ENCODE results near the gene PMP22. TPM values are rescaled to one million over a fixed set of nuclear protein-coding genes. Genes with fewer than 3 reads are reported as not detected.

Gene PMP22
- total RNA-seq, 2 donors from 2014 or later = not detected

- Mint-ChIP-seq H3K27ac (no peak overlapping the region), H3K9me3 (no peaks in the 10 kb centered on the region)
- ATAC-seq (replicated peaks in 1 of 2) = no peak
These were observed 24.4 kb upstream of the PMP22 start for GRCh38 chr17:15289285-15290183.

GRCh38 chr17:15288859-15289258, 23.7 kb upstream of the PMP22 start:
- no peaks in the 10 kb centered on the region for H3K36me3 Mint-ChIP-seq (ENCODE audit: insufficient read depth in 2 of 2)
- peaks cover 37% of the 10 kb centered on the region for H3K27me3 Mint-ChIP-seq (ENCODE audit: low read depth)
- no peaks in the 10 kb centered on the region for H3K4me1 Mint-ChIP-seq (ENCODE audit: low read depth)
- DNase-seq (no peak), ATAC-seq (replicated peaks in 1 of 2) (no peak)
- H3K9me3 Mint-ChIP-seq = no peaks in the 10 kb centered on the region
- no peak overlapping the region for H3K27ac Mint-ChIP-seq
- no peak overlapping the region for H3K4me3 Mint-ChIP-seq

More at GRCh38 chr17:15289285-15290183, 24.4 kb upstream of the PMP22 start:
- Mint-ChIP-seq H3K4me1 (ENCODE audit: low read depth) (no peaks in the 10 kb centered on the region), H3K4me3 (no peak overlapping the region), H3K27me3 (ENCODE audit: low read depth) (peaks cover 37% of the 10 kb centered on the region), H3K36me3 (ENCODE audit: insufficient read depth in 2 of 2) (no peaks in the 10 kb centered on the region)
- no peak for DNase-seq

DNA sequence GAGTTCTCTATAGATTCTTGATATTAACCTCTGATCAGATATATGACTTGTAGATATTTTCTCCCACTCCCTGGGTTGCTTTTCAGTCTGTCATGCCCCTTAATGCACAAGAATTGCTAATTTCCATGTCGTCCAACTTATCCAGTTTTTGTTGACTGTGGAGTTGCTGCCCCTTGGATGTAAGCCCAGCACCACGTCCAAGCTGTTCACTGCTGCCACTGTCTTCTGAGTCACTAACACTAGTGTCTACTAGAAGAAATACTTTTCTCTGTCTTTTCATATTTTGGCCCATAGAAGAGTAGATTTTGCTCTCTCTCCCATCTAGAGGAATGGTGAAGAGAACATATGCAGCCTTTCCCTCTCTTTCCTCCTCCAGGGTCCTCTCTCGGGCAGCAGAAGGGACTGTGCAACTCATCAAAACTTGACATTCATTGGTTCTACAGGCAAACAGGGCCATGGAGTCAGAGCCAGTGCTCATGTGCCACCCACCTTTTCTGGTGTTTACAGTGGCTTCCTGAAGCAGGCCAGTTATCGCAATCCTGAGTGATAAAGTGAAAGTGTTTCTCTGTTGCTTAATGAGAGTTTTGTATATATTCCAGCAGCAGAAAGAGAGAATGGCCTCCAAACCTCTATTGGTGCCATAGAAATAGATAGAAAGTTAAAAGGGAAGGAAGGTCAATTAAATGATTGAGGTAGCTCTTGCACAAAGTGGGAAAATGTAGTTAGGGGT, 22.6 kb upstream of the PMP22 start:
- H3K36me3 Mint-ChIP-seq (ENCODE audit: insufficient read depth in 2 of 2) = peaks cover 3 to 8% of the 10 kb centered on the region in 2 donors
- DNase-seq (no peak), ATAC-seq (replicated peaks in 1 of 2) (no peak)
- H3K27ac Mint-ChIP-seq = no peak overlapping the region
- peaks cover 38% of the 10 kb centered on the region for H3K27me3 Mint-ChIP-seq (ENCODE audit: low read depth)
- H3K4me1 Mint-ChIP-seq (ENCODE audit: low read depth) = no peaks in the 10 kb centered on the region
- no peak overlapping the region for H3K4me3 Mint-ChIP-seq
- peaks cover 0 to 4% of the 10 kb centered on the region in 2 donors for H3K9me3 Mint-ChIP-seq

DNA sequence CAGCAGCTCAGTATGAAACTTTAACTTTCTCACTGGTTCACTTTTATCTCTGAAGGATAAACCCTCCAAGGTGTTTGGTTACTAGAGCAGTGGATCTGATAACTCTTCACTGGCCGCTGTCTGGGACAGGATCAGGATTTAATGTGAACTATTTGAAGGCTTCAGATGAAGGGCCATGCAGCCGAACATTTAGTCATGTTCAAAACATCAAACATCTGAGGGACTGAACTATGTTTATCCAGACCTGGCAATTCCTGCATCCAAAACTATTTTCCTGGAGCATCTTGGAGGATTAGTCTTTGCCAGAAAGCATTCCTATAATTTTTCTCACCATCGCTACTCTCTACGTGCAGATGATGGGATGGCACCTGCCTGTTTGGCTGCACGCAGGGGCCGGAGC, 20.3 kb upstream of the PMP22 start:
- H3K27me3 Mint-ChIP-seq (ENCODE audit: low read depth) = peaks cover 41% of the 10 kb centered on the region
- H3K27ac Mint-ChIP-seq = no peak overlapping the region
- DNase-seq = no peak
- peaks cover 0 to 4% of the 10 kb centered on the region in 2 donors for H3K9me3 Mint-ChIP-seq
- H3K36me3 Mint-ChIP-seq (ENCODE audit: insufficient read depth in 2 of 2) = peaks cover 3 to 10% of the 10 kb centered on the region in 2 donors
- no peak for ATAC-seq (replicated peaks in 1 of 2)
- H3K4me1 Mint-ChIP-seq (ENCODE audit: low read depth) = no peaks in the 10 kb centered on the region
- no peak overlapping the region for H3K4me3 Mint-ChIP-seq

DNA sequence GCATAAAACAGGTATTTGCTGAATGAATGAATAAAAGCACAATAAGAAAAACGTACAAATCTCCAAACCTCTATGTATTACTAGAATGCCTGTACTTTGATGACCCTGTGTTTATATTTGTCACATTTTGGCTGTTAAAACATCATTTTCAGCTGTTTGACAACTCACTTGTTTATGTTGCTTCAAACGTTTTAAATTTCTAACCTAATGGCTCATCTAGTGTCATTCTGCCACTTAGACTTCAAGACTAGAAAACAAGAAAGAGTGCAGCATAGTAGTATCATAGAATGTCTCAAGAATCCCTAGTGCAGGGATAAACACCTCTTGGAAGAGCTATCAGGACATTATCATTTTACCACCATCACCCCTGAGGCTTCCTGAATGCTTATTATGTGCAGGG, 19.4 kb upstream of the PMP22 start:
- no peak overlapping the region for H3K4me3 Mint-ChIP-seq
- peaks cover 0 to 4% of the 10 kb centered on the region in 2 donors for H3K9me3 Mint-ChIP-seq
- no peak for DNase-seq
- H3K27ac Mint-ChIP-seq = no peak overlapping the region
- ATAC-seq (replicated peaks in 1 of 2) = no peak
- H3K36me3 Mint-ChIP-seq (ENCODE audit: insufficient read depth in 2 of 2) = peaks cover 3 to 10% of the 10 kb centered on the region in 2 donors
- H3K27me3 Mint-ChIP-seq (ENCODE audit: low read depth) = peaks cover 41% of the 10 kb centered on the region
- H3K4me1 Mint-ChIP-seq (ENCODE audit: low read depth) = no peaks in the 10 kb centered on the region

DNA sequence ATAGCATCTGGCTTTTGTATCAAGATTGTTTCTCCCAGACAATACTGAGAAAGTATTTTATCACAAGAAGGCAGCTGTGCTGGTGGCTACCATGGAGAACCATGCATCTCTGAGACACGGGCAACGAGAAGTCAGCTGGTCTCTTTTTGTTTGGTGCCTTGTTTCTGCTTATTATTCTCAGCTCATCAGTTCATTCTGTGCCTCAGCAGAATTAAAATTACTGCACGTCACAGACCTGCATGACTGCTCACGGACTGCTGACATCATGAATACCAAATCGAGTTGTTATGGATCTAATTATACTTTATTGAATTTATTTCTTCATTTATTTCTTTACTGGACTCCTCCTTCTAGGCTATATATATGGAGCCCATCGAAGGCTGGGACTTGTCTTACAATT, 19.0 kb upstream of the PMP22 start:
- Mint-ChIP-seq H3K4me3 (no peak overlapping the region), H3K27me3 (ENCODE audit: low read depth) (peaks cover 41% of the 10 kb centered on the region), H3K4me1 (ENCODE audit: low read depth) (no peaks in the 10 kb centered on the region), H3K36me3 (ENCODE audit: insufficient read depth in 2 of 2) (peaks cover 3 to 10% of the 10 kb centered on the region in 2 donors), H3K27ac (no peak overlapping the region), H3K9me3 (peaks cover 0 to 4% of the 10 kb centered on the region in 2 donors)
- ATAC-seq (replicated peaks in 1 of 2) (no peak), DNase-seq (no peak)

DNA sequence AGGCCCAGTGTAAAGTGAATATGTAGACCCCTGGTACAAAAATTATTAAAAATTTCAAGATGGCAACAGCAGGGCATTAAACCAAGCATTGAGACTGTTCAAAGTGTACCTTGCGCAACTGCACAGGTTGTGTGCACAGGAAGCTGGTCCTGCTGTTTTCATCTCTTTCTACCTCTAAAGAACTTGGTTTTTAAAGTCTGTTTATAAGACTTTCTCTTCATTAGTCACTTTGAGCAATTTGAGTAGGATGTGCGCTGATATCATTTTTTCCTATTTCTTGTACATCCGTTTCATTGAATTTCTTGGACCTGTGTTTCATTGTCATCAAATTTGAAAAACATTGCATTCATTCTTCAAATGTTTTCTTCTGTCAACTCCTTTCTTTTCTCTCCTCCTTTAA, 16.8 kb upstream of the PMP22 start:
- Mint-ChIP-seq H3K36me3 (ENCODE audit: insufficient read depth in 2 of 2) (peaks cover 3 to 10% of the 10 kb centered on the region in 2 donors), H3K27me3 (ENCODE audit: low read depth) (peaks cover 29% of the 10 kb centered on the region), H3K9me3 (peaks cover 0 to 4% of the 10 kb centered on the region in 2 donors), H3K27ac (no peak overlapping the region), H3K4me3 (no peak overlapping the region), H3K4me1 (ENCODE audit: low read depth) (no peaks in the 10 kb centered on the region)
- DNase-seq = no peak
- peak; percentile 31 to 85 for ATAC-seq (replicated peaks in 1 of 2)

DNA sequence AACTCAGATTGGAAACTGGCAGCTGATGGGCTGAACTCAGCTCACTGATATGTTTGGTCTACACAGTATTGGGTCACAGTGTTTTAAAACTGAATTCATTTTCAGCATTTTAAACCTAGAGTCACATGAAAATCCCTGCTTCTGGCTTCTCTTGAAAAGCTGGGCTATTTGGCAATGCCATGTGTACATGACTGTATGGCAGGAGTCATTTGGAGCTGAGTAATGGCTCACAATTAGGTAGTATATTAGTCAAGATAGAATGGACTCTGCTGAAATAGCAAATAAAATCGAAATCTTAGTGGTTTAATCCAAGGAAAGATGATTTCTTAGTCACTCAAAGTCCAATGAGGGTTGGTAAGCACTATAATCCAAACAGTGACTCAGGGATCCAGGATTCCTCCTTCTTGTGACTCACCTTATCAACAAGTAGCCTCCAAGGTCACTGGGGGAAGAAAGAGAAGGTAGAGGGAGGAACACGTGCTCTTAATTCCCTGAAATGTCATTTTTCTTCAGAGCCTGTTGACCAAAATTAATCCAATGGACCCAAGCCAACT, 13.9 kb upstream of the PMP22 start:
- no peak for DNase-seq
- H3K4me1 Mint-ChIP-seq (ENCODE audit: low read depth) = no peaks in the 10 kb centered on the region

GRCh38 chr17:15278380-15278779, 13.3 kb upstream of the PMP22 start:
- Mint-ChIP-seq H3K27ac (no peak overlapping the region), H3K4me3 (peak overlapping the region in 1 of 2 donors; percentile 10), H3K36me3 (ENCODE audit: insufficient read depth in 2 of 2) (peaks cover 3 to 13% of the 10 kb centered on the region in 2 donors), H3K27me3 (ENCODE audit: low read depth) (peaks cover 28% of the 10 kb centered on the region), H3K4me1 (ENCODE audit: low read depth) (no peaks in the 10 kb centered on the region), H3K9me3 (peaks cover 2 to 6% of the 10 kb centered on the region in 2 donors)
- ATAC-seq (replicated peaks in 1 of 2) (no peak), DNase-seq (no peak)

More for the DNA sequence above, 13.9 kb upstream of the PMP22 start:
- H3K4me3 Mint-ChIP-seq = no peak overlapping the region
- H3K36me3 Mint-ChIP-seq (ENCODE audit: insufficient read depth in 2 of 2) = peaks cover 5 to 14% of the 10 kb centered on the region in 2 donors
- peaks cover 2 to 5% of the 10 kb centered on the region in 2 donors for H3K9me3 Mint-ChIP-seq
- H3K27ac Mint-ChIP-seq = no peak overlapping the region
- ATAC-seq (replicated peaks in 1 of 2) = peak in 1 of 2 donors; percentile 51
- H3K27me3 Mint-ChIP-seq (ENCODE audit: low read depth) = peaks cover 33% of the 10 kb centered on the region

GRCh38 chr17:15274017-15274416, 8.9 kb upstream of the PMP22 start:
- no peak overlapping the region for H3K27ac Mint-ChIP-seq
- DNase-seq = no peak
- peaks cover 2 to 5% of the 10 kb centered on the region in 2 donors for H3K9me3 Mint-ChIP-seq
- ATAC-seq (replicated peaks in 1 of 2) = no peak
- H3K4me1 Mint-ChIP-seq (ENCODE audit: low read depth) = peaks cover 7% of the 10 kb centered on the region
- peaks cover 1 to 4% of the 10 kb centered on the region in 2 donors for H3K36me3 Mint-ChIP-seq (ENCODE audit: insufficient read depth in 2 of 2)
- H3K4me3 Mint-ChIP-seq = no peak overlapping the region
- peaks cover 23% of the 10 kb centered on the region for H3K27me3 Mint-ChIP-seq (ENCODE audit: low read depth)

DNA sequence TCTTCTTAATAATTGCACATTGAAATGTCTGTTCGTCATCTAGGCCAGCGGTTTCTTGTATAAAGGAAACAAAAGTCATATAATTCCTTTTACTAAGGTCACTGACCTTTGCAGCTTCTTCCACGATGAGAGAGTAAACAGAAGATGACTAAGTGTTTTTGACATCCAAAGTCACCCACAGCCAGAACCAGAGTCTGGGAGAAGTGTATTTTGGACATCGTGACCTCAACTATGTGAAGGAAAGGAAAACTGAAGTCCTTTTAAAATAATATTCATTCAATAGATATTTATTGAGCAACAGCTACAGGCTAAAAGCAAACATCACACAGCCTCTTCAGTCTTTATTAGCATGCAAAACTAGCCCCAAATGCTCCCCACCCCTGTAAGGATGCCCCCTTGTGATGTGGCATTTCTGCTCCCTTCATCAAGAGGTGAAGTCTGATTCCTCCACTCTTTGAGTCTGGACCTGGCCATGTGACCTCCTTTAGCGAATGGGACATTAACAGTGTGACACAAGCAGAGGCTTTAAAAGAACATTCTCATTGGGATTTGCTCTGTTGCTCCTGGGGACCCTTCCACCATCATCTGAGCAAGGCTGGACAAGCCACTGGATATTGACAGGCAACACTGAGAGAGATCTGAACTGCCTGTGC, 8.1 kb upstream of the PMP22 start:
- Mint-ChIP-seq H3K27me3 (ENCODE audit: low read depth) (peaks cover 30% of the 10 kb centered on the region), H3K36me3 (ENCODE audit: insufficient read depth in 2 of 2) (peaks cover 1 to 4% of the 10 kb centered on the region in 2 donors), H3K27ac (no peak overlapping the region), H3K4me3 (no peak overlapping the region), H3K9me3 (peaks cover 2 to 5% of the 10 kb centered on the region in 2 donors), H3K4me1 (ENCODE audit: low read depth) (peaks cover 7% of the 10 kb centered on the region)
- no peak for ATAC-seq (replicated peaks in 1 of 2)
- DNase-seq = no peak

- DNase-seq (no peak), ATAC-seq (replicated peaks in 1 of 2) (no peak)
- H3K27me3 Mint-ChIP-seq (ENCODE audit: low read depth) = peaks cover 45% of the 10 kb centered on the region
- no peak overlapping the region for H3K27ac Mint-ChIP-seq
- H3K9me3 Mint-ChIP-seq = peaks cover 2 to 5% of the 10 kb centered on the region in 2 donors
- H3K4me3 Mint-ChIP-seq = no peak overlapping the region
- H3K4me1 Mint-ChIP-seq (ENCODE audit: low read depth) = peaks cover 7% of the 10 kb centered on the region
- H3K36me3 Mint-ChIP-seq (ENCODE audit: insufficient read depth in 2 of 2) = peaks cover 1 to 4% of the 10 kb centered on the region in 2 donors
These were observed 6.6 kb upstream of the PMP22 start for GRCh38 chr17:15271741-15272140.
